Type B pancreatic cell (in vitro differentiated cells): ENCODE results near the gene TKTL1. TPM values are rescaled to one million over a fixed set of nuclear protein-coding genes. Genes with fewer than 3 reads are reported as not detected.

Experiments used
- DNase-seq: peaks from one replicate; pipeline ENCODE4 v3.0.0; 2021; ENCODE audit warnings: mixed read lengths; ENCODE audit not compliant: unreplicated experiment; ENCODE audit errors: extremely low spot score
- H3K27ac Mint-ChIP-seq: 2 replicates; pipeline ENCODE4 v1.8.0; 2021; ENCODE audit warnings: mild to moderate bottlenecking, mixed read lengths
- H3K27me3 Mint-ChIP-seq: 2 replicates; pipeline ENCODE4 v1.8.0; 2021; ENCODE audit warnings: mixed read lengths
- H3K36me3 Mint-ChIP-seq: 2 replicates; pipeline ENCODE4 v1.8.0; 2021; ENCODE audit warnings: mixed read lengths
- H3K4me1 Mint-ChIP-seq: one replicate; pipeline ENCODE4 v1.8.0; 2021; ENCODE audit warnings: mixed read lengths; ENCODE audit not compliant: unreplicated experiment
- H3K4me3 Mint-ChIP-seq: 2 replicates; pipeline ENCODE4 v1.8.0; 2021; ENCODE audit warnings: mild to moderate bottlenecking, mixed read lengths
- H3K9me3 Mint-ChIP-seq: 2 replicates; pipeline ENCODE4 v1.8.0; 2021; ENCODE audit warnings: mixed read lengths
- CTCF ChIP-seq: fragments of 200-600 bp; sonication (generic); conservative IDR thresholded peaks from 2 replicates; pipeline ENCODE4 v1.5.0; 2021; ENCODE audit warnings: antibody characterized with exemption, mild to moderate bottlenecking
- total RNA-seq: library from RNA; stranded (reverse); gene quantifications from 2 replicates; pipeline ENCODE4 v1.2.1, GENCODE V29; 2021; ENCODE audit warnings: low replicate concordance

The TKTL1 gene
- total RNA-seq, 1 donor from 2014 or later: 0.56 TPM

DNA sequence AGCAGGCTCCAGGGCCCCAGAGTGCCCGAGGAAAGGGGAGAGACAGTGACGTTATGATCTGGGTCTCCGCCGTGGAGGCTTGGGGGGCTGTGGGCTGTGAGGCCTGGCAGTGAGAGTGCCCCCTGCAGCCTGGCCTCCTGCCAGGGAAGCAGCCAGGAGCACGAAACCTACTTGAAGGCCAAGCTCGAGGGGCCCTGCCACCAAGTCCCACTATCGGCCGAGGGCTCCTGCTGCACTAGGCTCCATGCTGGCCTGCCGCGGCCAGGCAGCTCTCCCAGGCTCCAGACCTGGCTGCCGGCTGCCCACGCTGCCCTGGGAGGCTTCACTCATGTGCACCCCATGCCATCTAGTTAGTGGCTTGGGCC lies 60.2 kb downstream of the TKTL1 start:
- Mint-ChIP-seq H3K4me3 (no peak overlapping the region), H3K27ac (no peak overlapping the region), H3K36me3 (no peaks in the 10 kb centered on the region), H3K4me1 (no peaks in the 10 kb centered on the region), H3K9me3 (no peaks in the 10 kb centered on the region), H3K27me3 (no peaks in the 10 kb centered on the region)
- no peak for TF ChIP-seq CTCF
- DNase-seq: no peak

- no peak for TF ChIP-seq CTCF
- Mint-ChIP-seq H3K4me3 (no peak overlapping the region), H3K9me3 (no peaks in the 10 kb centered on the region), H3K36me3 (no peaks in the 10 kb centered on the region), H3K27me3 (no peaks in the 10 kb centered on the region), H3K4me1 (no peaks in the 10 kb centered on the region), H3K27ac (peak overlapping the region; percentile 23)
- DNase-seq: no peak
These were observed 61.0 kb downstream of the TKTL1 start for GRCh38 chrX:154356596-154356995.

- Mint-ChIP-seq H3K27ac (no peak overlapping the region), H3K27me3 (no peaks in the 10 kb centered on the region), H3K4me1 (no peaks in the 10 kb centered on the region), H3K36me3 (no peaks in the 10 kb centered on the region), H3K4me3 (no peak overlapping the region), H3K9me3 (no peaks in the 10 kb centered on the region)
- DNase-seq: no peak
- TF ChIP-seq CTCF: no peak
These were observed 61.6 kb downstream of the TKTL1 start for GRCh38 chrX:154357205-154357604.

DNA sequence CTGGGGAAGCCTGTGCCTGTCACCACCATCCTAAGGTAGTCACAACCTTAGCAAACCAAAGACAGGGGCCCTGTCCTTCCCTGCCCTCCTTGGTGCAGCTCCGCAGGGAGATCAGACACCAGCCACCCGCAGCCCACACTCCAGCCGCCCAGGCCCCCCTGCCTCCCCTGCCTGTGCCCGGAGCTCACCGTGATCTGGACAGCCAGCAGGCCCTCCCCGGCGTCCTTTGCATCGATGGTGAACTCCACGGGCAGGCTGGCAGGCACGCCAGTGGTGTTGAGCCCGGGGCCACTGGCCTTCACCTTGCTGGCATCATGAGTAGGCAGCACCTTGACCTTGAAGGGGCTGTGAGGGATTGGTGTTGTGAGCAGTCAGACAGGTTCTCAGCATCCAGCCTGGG lies 62.4 kb downstream of the TKTL1 start:
- Mint-ChIP-seq H3K27ac (peak overlapping the region; percentile 68), H3K4me1 (no peaks in the 10 kb centered on the region), H3K27me3 (no peaks in the 10 kb centered on the region), H3K9me3 (no peaks in the 10 kb centered on the region), H3K36me3 (peaks cover 4% of the 10 kb centered on the region), H3K4me3 (no peak overlapping the region)
- no peak for DNase-seq
- TF ChIP-seq CTCF: no peak

DNA sequence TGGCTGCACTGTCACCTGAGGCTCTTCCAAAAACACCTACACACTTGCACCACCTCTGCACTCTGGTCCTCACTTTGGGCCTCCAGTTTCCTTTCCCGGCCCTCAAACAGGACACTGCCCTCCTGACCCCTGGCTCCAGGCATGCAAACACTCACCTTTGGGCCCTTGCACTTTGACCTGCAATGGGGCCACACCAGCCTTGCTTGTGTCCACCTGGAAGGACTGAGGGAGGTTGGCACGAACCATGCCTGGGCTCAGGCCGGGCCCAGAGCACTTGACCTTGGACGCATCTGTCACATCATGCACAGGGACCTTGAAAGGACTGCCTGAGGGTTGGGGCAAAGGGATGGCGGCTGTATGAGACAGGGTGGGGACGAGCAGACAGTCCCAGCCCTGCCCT lies 63.2 kb downstream of the TKTL1 start:
- Mint-ChIP-seq H3K4me1 (no peaks in the 10 kb centered on the region), H3K27ac (peak overlapping the region; percentile 68), H3K36me3 (peaks cover 4% of the 10 kb centered on the region), H3K4me3 (no peak overlapping the region), H3K9me3 (no peaks in the 10 kb centered on the region), H3K27me3 (no peaks in the 10 kb centered on the region)
- TF ChIP-seq CTCF: no peak
- no peak for DNase-seq
